WTC11 (cell line): Measurements from ENCODE around the gene S100A8. TPM values are rescaled to one million over a fixed set of nuclear protein-coding genes. Genes with fewer than 3 reads are reported as not detected.

ENCODE experiments used
- ATAC-seq: fragments of 200-7000 bp; cut with Tn5 transposase; 2 replicates; pipeline ENCODE4 v1.10.0; 2021; ENCODE audit warnings: mild to moderate bottlenecking, moderate library complexity
- CTCF ChIA-PET: fragments of 300-600 bp; sonication (Branson Sonifier 250); formaldehyde crosslinking; loops from one replicate; lab custom pipeline; 2021; ENCODE audit warnings: antibody characterized with exemption; lab: Charles Lee
- POLR2A ChIA-PET: fragments of 350-600 bp; sonication (Branson Sonifier 250); formaldehyde crosslinking; loops from one replicate; lab custom pipeline; 2021; ENCODE audit warnings: antibody characterized with exemption; lab: Charles Lee
- DNase-seq: peaks from one replicate; pipeline ENCODE4 v3.0.0; 2021; ENCODE audit warnings: low spot score
- H3K27ac Mint-ChIP-seq: 2 replicates; pipeline ENCODE4 v1.8.0; 2021; ENCODE audit warnings: mixed read lengths
- H3K27me3 Mint-ChIP-seq: 2 replicates; pipeline ENCODE4 v1.8.0; 2021; ENCODE audit warnings: low read depth, mild to moderate bottlenecking, moderate library complexity, mixed read lengths
- H3K36me3 Mint-ChIP-seq: 2 replicates; pipeline ENCODE4 v1.8.0; 2021; ENCODE audit warnings: mixed read lengths
- H3K4me1 Mint-ChIP-seq: 2 replicates; pipeline ENCODE4 v1.8.0; 2022; ENCODE audit warnings: mixed read lengths
- H3K4me3 Mint-ChIP-seq: 2 replicates; pipeline ENCODE4 v1.8.0; 2021; ENCODE audit warnings: mild to moderate bottlenecking, moderate library complexity, mixed read lengths
- H3K9me3 Mint-ChIP-seq: 2 replicates; pipeline ENCODE4 v1.8.0; 2021; ENCODE audit warnings: mixed read lengths
- CTCF ChIP-seq: fragments of 200-600 bp; IDR thresholded peaks from 2 replicates; pipeline ENCODE4 v1.8.0; 2022; ENCODE audit warnings: antibody characterized with exemption
- E2F1 ChIP-seq: sonication (generic); formaldehyde crosslinking; IDR thresholded peaks from 2 replicates; pipeline ENCODE4 v1.8.0; 2022; ENCODE audit warnings: mild to moderate bottlenecking, missing genetic modification reagents
- E2F4 ChIP-seq: sonication (generic); formaldehyde crosslinking; IDR thresholded peaks from 2 replicates; pipeline ENCODE4 v1.8.1; 2022; ENCODE audit warnings: low read depth, mild to moderate bottlenecking, moderate library complexity, missing genetic modification reagents, borderline replicate concordance
- ERG ChIP-seq: fragments of 250-450 bp; sonication (Bioruptor Pico); IDR thresholded peaks from 2 replicates; pipeline ENCODE4 v1.8.0; 2021; ENCODE audit warnings: mild to moderate bottlenecking
- HMGA2 ChIP-seq: fragments of 250-450 bp; sonication (Bioruptor Pico); IDR thresholded peaks from 2 replicates; pipeline ENCODE4 v1.4.0; 2021; ENCODE audit warnings: mild to moderate bottlenecking, moderate library complexity
- JAZF1 ChIP-seq: fragments of 250-450 bp; sonication (Bioruptor Pico); IDR thresholded peaks from 2 replicates; pipeline ENCODE4 v1.9.0; 2021; ENCODE audit warnings: moderate library complexity, mild to moderate bottlenecking, inconsistent platforms
- MLX ChIP-seq: sonication (generic); formaldehyde crosslinking; IDR thresholded peaks from 2 replicates; pipeline ENCODE4 v1.8.1; 2023; ENCODE audit warnings: mild to moderate bottlenecking, missing genetic modification reagents, moderate library complexity
- MYBL2 ChIP-seq: sonication (generic); formaldehyde crosslinking; IDR thresholded peaks from 2 replicates; pipeline ENCODE4 v1.8.1; 2023; ENCODE audit warnings: mild to moderate bottlenecking, moderate library complexity, missing genetic modification reagents
- NFYB ChIP-seq: sonication (generic); formaldehyde crosslinking; conservative IDR thresholded peaks from 2 replicates; pipeline ENCODE4 v1.8.0; 2022; ENCODE audit warnings: low read depth, missing genetic modification reagents
- PRDM15 ChIP-seq: sonication (generic); formaldehyde crosslinking; IDR thresholded peaks from 2 replicates; pipeline ENCODE4 v1.8.0; 2022; ENCODE audit warnings: missing genetic modification reagents
- ZMAT4 ChIP-seq: fragments of 250-450 bp; sonication (Bioruptor Pico); IDR thresholded peaks from 2 replicates; pipeline ENCODE4 v1.9.0; 2021; ENCODE audit warnings: mild to moderate bottlenecking
- ZNF121 ChIP-seq: sonication (generic); formaldehyde crosslinking; IDR thresholded peaks from 2 replicates; pipeline ENCODE4 v1.8.0; 2023; ENCODE audit warnings: missing genetic modification reagents
- ZNF425 ChIP-seq: fragments of 250-450 bp; sonication (Bioruptor Pico); conservative IDR thresholded peaks from 2 replicates; pipeline ENCODE4 v1.9.0; 2021; ENCODE audit warnings: mild to moderate bottlenecking
- ZNF532 ChIP-seq: fragments of 250-450 bp; sonication (Bioruptor Pico); IDR thresholded peaks from 2 replicates; pipeline ENCODE4 v1.9.0; 2021; ENCODE audit warnings: mild to moderate bottlenecking, borderline replicate concordance
- total RNA-seq: library from RNA; stranded (reverse); gene quantifications from 3 replicates; pipeline ENCODE4 v1.2.3, GENCODE V29; 2021

Gene S100A8
- total RNA-seq, 1 experiment from 2014 or later: not detected

- Mint-ChIP-seq H3K9me3 (no peaks in the 10 kb centered on the region), H3K27me3 (peaks cover 4% of the 10 kb centered on the region), H3K27ac (no peak overlapping the region), H3K4me3 (no peak overlapping the region), H3K36me3 (no peaks in the 10 kb centered on the region), H3K4me1 (no peaks in the 10 kb centered on the region)
- ChIA-PET POLR2A (no interaction called here), CTCF (interaction anchor here (1.0 to 5.7 kb wide), 6 partner anchors 10 to 212 kb away, joined by 3 to 34 read pairs (median 5); partner anchors contain the start of gene S100A9)
- DNase-seq (no peak), ATAC-seq (no peak)
- TF ChIP-seq PRDM15 (CRISPR knock-in tag) (no peak), ZNF532 (no peak), ZMAT4 (CRISPR knock-in tag) (no peak), HMGA2 (CRISPR knock-in tag) (no peak), ZNF121 (no peak)
These were observed 3.5 kb upstream of the S100A8 start for GRCh38 chr1:153394391-153394790.

GRCh38 chr1:153393926-153394325, 3.1 kb upstream of the S100A8 start:
- ATAC-seq: peak; percentile 93
- Mint-ChIP-seq H3K4me1 (no peaks in the 10 kb centered on the region), H3K9me3 (no peaks in the 10 kb centered on the region), H3K27me3 (peaks cover 4% of the 10 kb centered on the region), H3K4me3 (no peak overlapping the region), H3K27ac (no peak overlapping the region), H3K36me3 (no peaks in the 10 kb centered on the region)
- ChIA-PET POLR2A (no interaction called here), CTCF (interaction anchor here (0.6 to 5.7 kb wide), 7 partner anchors 10 to 213 kb away, joined by 3 to 34 read pairs (median 4); partner anchors contain the start of gene S100A9)
- no peak for TF ChIP-seq ERG (CRISPR knock-in tag)
- TF ChIP-seq ZNF425: no peak
- no peak; the same call in 1 of the 2 replicates for TF ChIP-seq CTCF
- TF ChIP-seq NFYB (CRISPR knock-in tag): no peak
- no peak for TF ChIP-seq E2F4 (CRISPR knock-in tag)
- no peak for TF ChIP-seq MLX (CRISPR knock-in tag)
- TF ChIP-seq MYBL2 (CRISPR knock-in tag): no peak
- TF ChIP-seq JAZF1 (CRISPR knock-in tag): no peak
- TF ChIP-seq E2F1: no peak
- peak; percentile 70 for DNase-seq
